Naive thymus-derived CD8-positive, alpha-beta T cell (primary cell): ENCODE data around the gene PDE11A. TPM values are rescaled to one million over a fixed set of nuclear protein-coding genes. Genes with fewer than 3 reads are reported as not detected.

ENCODE experiments used
- ATAC-seq, 2 donors: fragments of 150-1000 bp; cut with Tn5 transposase in 1 of 2; sonication (Bioruptor Pico), chemical (Tn5 transposase) in 1 of 2; 1 replicate in 1 of 2; 2 replicates in 1 of 2; pipeline ENCODE4 v1.10.0; 2021; ENCODE audit warnings: mild to moderate bottlenecking in 2 of 2, moderate library complexity in 2 of 2
- POLR2A ChIA-PET: fragments of 350-600 bp; sonication (Branson Sonifier 250); formaldehyde crosslinking; loops from one replicate; lab custom pipeline; 2021; ENCODE audit warnings: antibody characterized with exemption; lab: Charles Lee
- DNase-seq, 10 donors: peaks; one replicate each; pipeline versions ENCODE4 v3.0.0 to v3.0.0-alpha.2; 2020 to 2022
- H3K27ac Mint-ChIP-seq, 10 donors: one replicate each; pipeline ENCODE4 v1.8.0; 2020 to 2022; ENCODE audit warnings: mild to moderate bottlenecking in 10 of 10, mixed read lengths in 10 of 10, moderate library complexity in 4 of 10, inconsistent platforms in 1 of 10
- H3K27me3 Mint-ChIP-seq, 5 donors: one replicate each; pipeline ENCODE4 v1.8.0; 2021 to 2022; ENCODE audit warnings: mixed read lengths in 5 of 5
- H3K36me3 Mint-ChIP-seq, 3 donors: one replicate each; pipeline ENCODE4 v1.8.0; 2020 to 2022; ENCODE audit warnings: mixed read lengths in 3 of 3, mild to moderate bottlenecking in 2 of 3, inconsistent platforms in 1 of 3
- H3K4me1 Mint-ChIP-seq, 4 donors: one replicate each; pipeline ENCODE4 v1.8.0; 2021 to 2022; ENCODE audit warnings: mixed read lengths in 4 of 4
- H3K4me3 Mint-ChIP-seq, 10 donors: one replicate each; pipeline ENCODE4 v1.8.0; 2020 to 2022; ENCODE audit warnings: mild to moderate bottlenecking in 10 of 10, mixed read lengths in 10 of 10, moderate library complexity in 6 of 10, inconsistent platforms in 1 of 10
- H3K9me3 Mint-ChIP-seq, 9 donors: one replicate each; pipeline ENCODE4 v1.8.0; 2020 to 2022; ENCODE audit warnings: mixed read lengths in 9 of 9, mild to moderate bottlenecking in 3 of 9, inconsistent platforms in 1 of 9, moderate library complexity in 1 of 9
- polyA plus RNA-seq, 3 donors: library from polyadenylated mRNA; unstranded; fragments of 300-500 nt; fragmentation: Illumina TruSeq; gene quantifications; one replicate each; pipeline ENCODE4 v1.2.3, GENCODE V29; 2021
- total RNA-seq, 8 experiments: library from RNA in 2 of 8; stranded (reverse) in 2 of 8; gene quantifications; one replicate each; pipeline ENCODE4 v1.2.3 and lab custom pipeline; 2021 to 2026

The PDE11A gene
- total and polyA plus RNA-seq, 5 experiments from 2014 or later = not detected

DNA sequence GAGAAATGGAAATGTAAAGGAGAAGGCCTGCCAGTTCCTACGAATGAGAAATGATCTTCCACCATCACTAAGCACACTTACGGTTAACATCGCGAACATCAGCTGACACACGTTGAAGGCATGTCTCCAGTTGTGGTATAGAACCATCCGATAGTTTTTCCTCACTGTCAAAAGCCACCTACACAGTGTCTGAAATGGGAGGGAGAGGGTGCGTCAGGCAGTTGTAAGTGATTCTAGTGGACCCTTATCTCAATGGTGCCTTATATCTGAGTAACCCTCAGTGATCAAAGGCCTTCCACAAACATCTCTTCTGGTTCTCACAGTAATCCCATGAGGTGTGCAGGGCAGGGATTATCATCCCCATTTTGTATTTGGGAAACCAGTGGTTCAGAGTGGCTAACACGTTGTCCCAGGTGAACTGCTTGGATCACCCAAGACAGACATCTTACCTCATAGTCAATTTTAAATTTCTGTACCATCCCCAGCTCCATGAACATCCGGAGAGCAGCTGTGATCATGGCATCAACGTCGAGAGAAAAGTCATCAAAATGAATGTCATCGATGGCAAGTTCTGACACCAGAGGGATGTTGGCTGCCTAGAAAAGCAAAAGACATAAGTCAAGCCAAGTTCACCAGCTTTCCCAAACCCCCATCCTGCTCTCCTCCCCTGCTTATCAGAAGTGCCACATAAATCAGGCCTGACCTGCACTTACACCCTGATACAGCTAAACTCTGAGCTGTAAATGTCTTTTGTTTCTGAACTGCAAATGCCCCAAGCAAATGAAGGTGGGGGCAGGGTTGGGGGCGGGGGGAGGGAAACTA lies 344.8 kb downstream of the PDE11A start:
- Mint-ChIP-seq H3K27me3 (peaks cover 19 to 48% (median 35%) of the 10 kb centered on the region in 5 donors), H3K36me3 (no peaks in the 10 kb centered on the region), H3K9me3 (no peaks in the 10 kb centered on the region), H3K27ac (no peak overlapping the region), H3K4me3 (no peak overlapping the region), H3K4me1 (no peaks in the 10 kb centered on the region)
- ATAC-seq (no peak), DNase-seq (no peak)
- POLR2A ChIA-PET = no interaction called here

DNA sequence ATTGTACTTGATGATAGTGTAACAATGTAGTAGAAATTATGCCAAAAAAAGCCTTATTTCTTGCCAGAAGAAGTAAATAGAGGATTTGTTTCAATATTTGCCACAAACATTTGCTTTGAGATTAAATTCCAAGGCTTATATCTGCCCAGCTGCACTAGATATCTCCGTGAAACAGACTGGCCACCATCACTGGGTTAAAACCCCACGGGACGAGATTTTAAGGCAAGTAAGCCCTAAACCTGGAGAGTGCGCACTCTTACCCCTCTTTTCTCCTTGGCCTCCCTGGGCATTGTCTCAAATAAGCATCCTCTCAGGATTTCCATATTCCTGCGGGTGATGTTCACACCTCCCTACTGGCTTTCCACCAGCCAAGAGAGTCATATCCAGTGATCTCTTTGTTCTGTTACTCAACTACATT lies 345.6 kb downstream of the PDE11A start:
- Mint-ChIP-seq H3K36me3 (no peaks in the 10 kb centered on the region), H3K27me3 (peaks cover 16 to 47% (median 32%) of the 10 kb centered on the region in 5 donors), H3K27ac (no peak overlapping the region), H3K4me3 (no peak overlapping the region), H3K9me3 (no peaks in the 10 kb centered on the region), H3K4me1 (no peaks in the 10 kb centered on the region)
- DNase-seq = no peak
- POLR2A ChIA-PET = no interaction called here
- ATAC-seq = no peak

DNA sequence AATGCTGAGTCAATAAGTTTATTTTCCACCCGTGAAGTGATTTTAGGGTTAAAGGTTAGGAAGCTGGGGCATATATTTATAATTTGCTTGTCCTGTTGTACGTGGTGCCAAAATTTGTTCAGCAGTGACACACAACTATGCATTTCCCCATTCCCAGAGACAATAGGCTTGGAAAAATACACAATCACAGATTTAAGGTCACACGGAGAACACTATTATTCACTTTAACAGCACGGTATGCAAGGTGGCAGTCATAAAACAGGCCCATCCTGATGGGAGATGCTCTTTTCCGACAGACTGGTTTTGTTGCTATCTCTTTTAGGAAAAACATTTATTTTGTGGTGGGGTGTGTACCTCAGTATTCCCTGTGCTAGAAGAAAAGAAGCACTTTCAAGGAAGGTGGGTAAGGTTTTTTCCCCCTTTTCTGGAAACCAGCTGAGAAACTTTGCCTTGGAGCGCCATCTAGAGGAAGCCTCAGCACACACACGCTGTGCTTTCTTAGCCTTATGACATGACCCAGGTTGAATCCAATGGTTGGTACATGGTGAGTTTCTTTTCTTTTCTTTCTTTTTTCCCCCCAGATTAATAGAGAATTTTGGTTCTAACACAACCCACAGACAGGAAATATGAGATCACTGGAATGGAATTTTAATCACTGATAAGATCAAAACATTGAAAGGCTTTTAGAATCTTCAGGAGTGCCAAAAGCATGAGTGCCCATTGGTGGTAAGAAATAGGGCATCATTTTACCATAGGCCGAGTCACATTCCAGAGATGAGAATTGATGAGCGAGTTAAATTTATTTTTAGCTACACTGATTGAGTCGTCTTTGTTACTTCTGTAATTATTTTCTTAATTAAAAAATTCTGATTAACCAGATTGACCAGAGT lies 347.9 kb downstream of the PDE11A start:
- POLR2A ChIA-PET = interaction anchor here (1.0 kb wide), 1 partner anchor 310 kb away, joined by 3 read pairs; no protein-coding TSS in a partner anchor
- no peaks in the 10 kb centered on the region for H3K4me1 Mint-ChIP-seq

DNA sequence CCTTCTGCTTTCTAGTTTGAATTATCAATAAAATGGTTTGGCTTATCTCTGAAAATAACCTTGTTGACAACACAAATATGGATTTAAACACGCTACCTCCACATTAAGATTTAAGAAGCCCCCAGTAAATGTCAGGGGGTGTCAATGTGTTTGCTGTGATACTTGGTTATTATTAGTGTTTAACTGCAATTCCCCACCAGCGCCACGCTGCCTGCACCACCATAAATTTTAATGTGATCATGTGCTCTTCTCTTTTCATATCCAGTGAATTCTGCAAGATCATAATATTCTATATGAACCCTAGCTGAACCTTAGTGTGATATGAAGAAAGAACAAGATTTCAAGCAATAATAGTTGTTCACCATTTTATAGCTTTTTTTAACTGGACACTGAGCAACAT lies 349.3 kb downstream of the PDE11A start:
- Mint-ChIP-seq H3K27ac (no peak overlapping the region), H3K27me3 (peaks cover 4 to 20% (median 17%) of the 10 kb centered on the region in 5 donors), H3K4me1 (no peaks in the 10 kb centered on the region), H3K4me3 (no peak overlapping the region), H3K9me3 (no peaks in the 10 kb centered on the region), H3K36me3 (no peaks in the 10 kb centered on the region)
- ATAC-seq = no peak
- DNase-seq = no peak
- POLR2A ChIA-PET = no interaction called here

More for the DNA sequence above, 347.9 kb downstream of the PDE11A start:
- Mint-ChIP-seq H3K27me3 (peaks cover 9 to 27% (median 18%) of the 10 kb centered on the region in 5 donors), H3K27ac (peak overlapping the region in 1 of 10 donors; percentile 54), H3K36me3 (no peaks in the 10 kb centered on the region), H3K4me3 (no peak overlapping the region), H3K9me3 (no peaks in the 10 kb centered on the region)
- DNase-seq = peak in 9 of 10 donors; percentile 2 to 40 (median 29)
- ATAC-seq = no peak

DNA sequence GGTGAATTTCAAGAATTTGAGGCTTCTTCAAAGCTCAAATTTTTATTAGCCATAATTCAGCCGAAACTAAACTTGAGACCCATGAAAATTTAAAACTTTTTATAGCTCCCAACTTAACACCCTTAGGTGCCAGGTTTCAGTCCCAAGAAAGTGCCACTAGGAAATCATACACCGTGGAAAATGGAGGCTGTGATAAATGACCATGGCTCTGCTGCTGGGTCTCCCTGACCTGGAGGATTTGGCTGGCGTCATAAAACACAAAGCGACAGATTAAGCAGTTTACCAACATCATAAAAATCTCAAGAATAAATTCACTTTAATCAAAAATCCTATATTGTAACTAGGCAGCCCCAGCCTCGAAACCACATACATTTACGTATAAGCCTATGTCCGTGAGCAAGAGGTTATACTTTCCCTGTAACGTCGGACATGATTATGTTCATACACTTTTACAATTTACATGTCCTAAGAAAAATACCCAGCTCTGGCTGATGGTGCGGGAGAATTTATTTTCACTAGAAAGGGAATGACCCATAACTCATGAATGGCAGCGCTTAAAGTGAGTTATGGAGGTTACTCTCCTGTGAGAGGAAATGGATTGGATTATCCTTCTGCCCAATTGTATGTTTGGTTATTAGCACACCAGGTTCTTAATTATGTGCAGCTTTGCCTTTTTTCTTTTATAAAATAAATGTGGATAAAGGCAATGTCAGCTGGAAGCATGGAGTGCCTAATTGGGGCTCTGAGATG lies 350.6 kb downstream of the PDE11A start:
- ATAC-seq (no peak), DNase-seq (no peak)
- Mint-ChIP-seq H3K27me3 (peaks cover 2 to 15% (median 9%) of the 10 kb centered on the region in 5 donors), H3K4me1 (no peaks in the 10 kb centered on the region), H3K27ac (no peak overlapping the region), H3K4me3 (no peak overlapping the region), H3K9me3 (no peaks in the 10 kb centered on the region), H3K36me3 (no peaks in the 10 kb centered on the region)
- POLR2A ChIA-PET = no interaction called here

DNA sequence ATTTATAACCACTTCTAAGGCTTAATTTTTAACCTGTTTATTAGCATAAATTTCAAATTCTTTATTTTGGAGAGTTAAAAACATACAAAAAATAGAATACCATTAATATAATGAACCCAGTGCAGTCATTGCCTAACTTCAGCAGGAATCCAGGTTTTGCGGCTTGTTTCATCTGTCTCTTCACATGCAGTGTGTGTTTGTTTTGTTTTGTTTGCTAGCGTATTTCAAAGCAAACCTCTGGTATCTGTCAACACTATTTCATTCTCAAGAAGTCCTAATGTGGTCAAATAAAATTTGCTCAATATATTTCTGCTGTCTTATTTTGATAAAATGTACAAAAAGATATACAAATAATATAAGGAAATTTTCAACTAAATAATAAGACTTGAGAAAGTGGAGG lies 351.5 kb downstream of the PDE11A start:
- Mint-ChIP-seq H3K4me3 (no peak overlapping the region), H3K4me1 (no peaks in the 10 kb centered on the region), H3K9me3 (no peaks in the 10 kb centered on the region), H3K27ac (no peak overlapping the region), H3K27me3 (peaks cover 2 to 12% (median 3%) of the 10 kb centered on the region in 5 donors), H3K36me3 (no peaks in the 10 kb centered on the region)
- POLR2A ChIA-PET = no interaction called here
- ATAC-seq (no peak), DNase-seq (no peak)

DNA sequence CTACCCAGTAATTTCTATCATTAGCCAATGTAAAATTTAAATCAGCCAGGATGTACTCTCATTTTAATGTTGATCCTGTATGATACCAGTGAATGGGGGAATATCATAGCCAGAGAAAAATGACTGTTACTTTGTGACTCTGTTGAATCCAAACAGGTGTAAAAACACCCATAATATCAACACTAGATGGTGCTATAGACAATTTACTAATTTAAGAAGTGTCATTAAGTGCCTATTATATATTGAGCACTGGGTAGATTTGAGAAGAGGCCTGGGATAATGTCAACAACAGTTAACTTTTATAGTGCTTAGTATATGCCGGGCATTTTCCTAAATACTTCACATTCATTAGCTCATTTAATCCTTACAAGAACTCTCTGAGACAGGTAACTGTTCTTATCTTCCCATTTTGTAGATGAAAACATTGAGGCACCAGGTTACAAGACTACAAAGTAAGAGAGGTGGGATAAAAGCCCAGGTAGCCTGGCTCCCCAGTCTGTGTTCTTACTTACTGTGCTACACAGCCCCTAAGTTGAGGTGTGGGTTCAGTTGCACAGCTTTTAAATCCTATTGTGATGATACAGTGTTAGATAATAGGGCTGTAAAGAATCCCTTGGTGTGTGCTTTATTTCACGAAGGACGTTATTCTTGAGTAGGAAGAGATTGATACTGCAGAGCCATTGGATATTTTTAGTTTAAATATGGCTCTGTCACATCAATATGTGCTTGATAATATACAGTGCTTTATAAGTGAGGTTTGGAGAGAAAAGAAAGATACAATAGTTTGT lies 354.6 kb downstream of the PDE11A start:
- no peak for ATAC-seq
- H3K27ac Mint-ChIP-seq = no peak overlapping the region
- H3K27me3 Mint-ChIP-seq = peaks cover 0 to 9% (median 4%) of the 10 kb centered on the region in 5 donors

DNA sequence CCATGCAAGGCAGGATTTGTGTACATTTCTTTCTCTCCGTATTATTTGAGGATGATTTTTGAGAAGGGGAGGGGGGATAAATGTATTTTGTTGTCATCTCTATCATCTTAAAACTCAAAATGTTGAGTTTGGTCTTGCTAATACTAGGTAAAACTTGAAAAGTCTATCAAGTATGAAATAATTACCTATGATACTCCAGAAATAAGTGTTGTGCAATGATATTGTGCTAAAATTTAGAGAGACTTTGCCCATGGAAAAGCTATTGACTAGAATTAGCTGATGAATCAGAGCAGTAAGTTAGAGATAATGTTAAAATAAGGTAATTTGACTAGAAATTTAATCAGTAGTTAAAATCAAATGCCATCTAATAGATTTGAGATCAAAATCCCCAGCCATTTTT lies 356.1 kb downstream of the PDE11A start:
- Mint-ChIP-seq H3K4me3 (no peak overlapping the region), H3K27ac (no peak overlapping the region), H3K27me3 (peaks cover 0 to 9% (median 4%) of the 10 kb centered on the region in 5 donors), H3K36me3 (no peaks in the 10 kb centered on the region), H3K9me3 (no peaks in the 10 kb centered on the region), H3K4me1 (no peaks in the 10 kb centered on the region)
- DNase-seq (no peak), ATAC-seq (no peak)
- POLR2A ChIA-PET = no interaction called here

More for the DNA sequence above, 354.6 kb downstream of the PDE11A start:
- POLR2A ChIA-PET = no interaction called here
- DNase-seq = no peak
- H3K36me3 Mint-ChIP-seq = no peaks in the 10 kb centered on the region
- H3K9me3 Mint-ChIP-seq = no peaks in the 10 kb centered on the region
- no peak overlapping the region for H3K4me3 Mint-ChIP-seq
- no peaks in the 10 kb centered on the region for H3K4me1 Mint-ChIP-seq

DNA sequence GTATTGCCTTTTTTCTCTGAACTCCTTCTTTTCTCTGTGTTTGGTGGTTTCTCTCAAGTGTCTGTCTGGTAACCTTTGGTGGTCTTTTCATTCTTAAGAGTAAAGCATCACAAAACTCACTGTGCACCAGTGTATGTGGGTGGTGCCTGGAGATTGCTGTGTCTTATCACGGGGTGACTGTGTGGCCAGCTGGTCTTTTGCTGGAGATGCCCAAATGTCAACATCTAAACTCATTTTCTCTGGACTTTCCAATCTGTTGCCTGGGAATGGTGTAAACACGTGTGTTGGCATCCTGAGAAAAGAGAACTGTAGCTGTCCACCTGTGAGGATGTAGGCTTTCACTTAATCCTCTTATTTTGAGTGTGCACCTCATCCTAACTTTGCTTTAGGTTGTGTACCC lies 356.8 kb downstream of the PDE11A start:
- H3K4me3 Mint-ChIP-seq = no peak overlapping the region
- H3K9me3 Mint-ChIP-seq = no peaks in the 10 kb centered on the region
- no peak overlapping the region for H3K27ac Mint-ChIP-seq
- no peaks in the 10 kb centered on the region for H3K4me1 Mint-ChIP-seq
- peaks cover 0 to 9% (median 4%) of the 10 kb centered on the region in 5 donors for H3K27me3 Mint-ChIP-seq
- ATAC-seq = no peak
- POLR2A ChIA-PET = no interaction called here
- H3K36me3 Mint-ChIP-seq = no peaks in the 10 kb centered on the region
- no peak for DNase-seq

DNA sequence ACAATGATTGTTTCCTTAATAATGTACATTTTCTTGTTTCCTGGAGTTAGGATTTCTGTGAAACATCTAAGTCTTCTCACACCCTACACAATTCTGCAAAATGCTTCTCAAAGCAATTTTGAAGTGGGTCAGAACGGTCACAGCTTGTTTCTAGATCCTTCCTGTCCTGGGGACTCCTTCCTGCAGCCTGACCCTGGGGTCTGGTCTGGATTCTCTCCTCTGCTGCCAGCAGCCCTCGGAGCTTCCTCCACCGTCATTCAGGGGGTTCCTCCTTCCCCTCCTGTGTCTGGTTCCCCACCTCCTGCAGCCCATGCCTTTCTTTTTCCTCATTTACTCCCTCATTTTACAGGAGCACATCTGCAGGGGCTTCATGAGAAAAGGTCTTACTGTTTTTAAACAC lies 357.9 kb downstream of the PDE11A start:
- H3K4me1 Mint-ChIP-seq = no peaks in the 10 kb centered on the region
- H3K27ac Mint-ChIP-seq = no peak overlapping the region
- no peak for ATAC-seq
- POLR2A ChIA-PET = no interaction called here
- no peak overlapping the region for H3K4me3 Mint-ChIP-seq
- H3K9me3 Mint-ChIP-seq = no peaks in the 10 kb centered on the region
- peaks cover 0 to 9% (median 4%) of the 10 kb centered on the region in 5 donors for H3K27me3 Mint-ChIP-seq
- DNase-seq = no peak
- no peaks in the 10 kb centered on the region for H3K36me3 Mint-ChIP-seq

DNA sequence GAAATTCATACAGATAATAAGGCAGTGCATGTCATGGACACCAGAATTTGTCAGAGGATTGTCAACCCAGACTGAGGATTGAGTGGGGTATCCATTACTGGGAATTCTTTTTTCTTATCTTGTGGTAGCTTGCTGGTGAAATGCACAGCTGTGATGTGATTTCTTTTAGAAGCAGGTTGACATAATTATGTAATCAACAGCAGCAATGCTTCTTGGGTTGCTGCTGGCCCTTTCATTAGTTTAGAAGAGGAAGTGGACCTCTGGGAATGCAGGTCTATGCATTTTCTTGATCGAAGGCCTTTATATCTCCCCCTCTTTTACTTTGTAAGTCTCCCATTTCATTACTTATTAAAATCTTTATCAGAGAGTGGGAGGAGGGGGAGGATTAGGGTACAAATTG lies 360.1 kb downstream of the PDE11A start:
- DNase-seq (no peak), ATAC-seq (no peak)
- Mint-ChIP-seq H3K27ac (no peak overlapping the region), H3K27me3 (peaks cover 0 to 9% (median 3%) of the 10 kb centered on the region in 5 donors), H3K36me3 (no peaks in the 10 kb centered on the region), H3K9me3 (no peaks in the 10 kb centered on the region), H3K4me1 (no peaks in the 10 kb centered on the region), H3K4me3 (no peak overlapping the region)
- POLR2A ChIA-PET = no interaction called here
